Peyer's patch (tissue), 4 donors: ENCODE data around the gene ARMH2.

Source experiments
- CTCF ChIP-seq, 6 experiments: fragments of 450-650 bp in 4 of 6; fragments of 200-600 bp in 2 of 6; sonication (generic) in 1 of 6; IDR thresholded peaks; one replicate each; pipeline ENCODE4 v1.5.1; 2017 to 2019; ENCODE audit warnings: antibody characterized with exemption in 6 of 6, mild to moderate bottlenecking in 3 of 6, moderate library complexity in 1 of 6
- POLR2A ChIP-seq, 2 donors: fragments of 450-650 bp; IDR thresholded peaks; one replicate each; pipeline ENCODE4 v1.5.1; 2017; ENCODE audit warnings: antibody characterized with exemption in 2 of 2, mild to moderate bottlenecking in 2 of 2, moderate library complexity in 2 of 2

GRCh38 chr6:24848461-24848860 is 49.7 kb upstream of the ARMH2 start:
- no peak for TF ChIP-seq CTCF (IDR thresholded peaks at IDR 0.05)
- TF ChIP-seq POLR2A (IDR thresholded peaks at IDR 0.05): no peak
